ENCODE results near the gene CDH9. TPM values are rescaled to one million over a fixed set of nuclear protein-coding genes. Genes with fewer than 3 reads are reported as not detected.

The CDH9 gene
- total and polyA plus RNA-seq, 2 of the 13 experiments (the other 11 are each of a cell fraction or from before 2014, with no cell fraction given): 0.03 to 0.24 TPM

DNA sequence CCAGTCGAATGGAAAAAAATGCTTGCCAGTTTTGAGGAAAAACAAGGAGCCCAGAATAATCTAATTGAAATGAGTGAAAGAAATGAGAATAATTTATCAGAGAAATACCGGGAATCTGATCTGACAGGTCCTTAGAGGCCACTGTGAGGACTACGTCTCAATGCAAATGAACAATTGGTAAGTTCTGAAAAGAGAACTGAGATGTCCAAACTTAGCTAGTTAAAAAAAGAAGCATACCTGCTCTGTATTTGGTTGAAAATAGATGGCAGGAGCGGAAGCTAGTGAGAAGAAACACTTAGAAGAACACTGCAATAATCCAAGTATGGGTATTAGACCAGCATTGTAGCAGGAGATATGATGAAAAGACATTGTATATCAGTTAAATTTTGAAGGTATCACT, 161.2 kb downstream of the CDH9 start (continued):
- TF ChIP-seq ZNF558 (CRISPR knock-in tag; IDR thresholded peaks at IDR 0.05; ENCODE audit: borderline replicate concordance): no peak
- TF ChIP-seq YY1 (IDR thresholded peaks at IDR 0.05; ENCODE audit: insufficient read depth, insufficient replicate concordance, low read depth, low read length): no peak
- no peak for TF ChIP-seq NR3C1 (CRISPR knock-in tag; IDR thresholded peaks at IDR 0.05)
- TF ChIP-seq, protein P1, sequence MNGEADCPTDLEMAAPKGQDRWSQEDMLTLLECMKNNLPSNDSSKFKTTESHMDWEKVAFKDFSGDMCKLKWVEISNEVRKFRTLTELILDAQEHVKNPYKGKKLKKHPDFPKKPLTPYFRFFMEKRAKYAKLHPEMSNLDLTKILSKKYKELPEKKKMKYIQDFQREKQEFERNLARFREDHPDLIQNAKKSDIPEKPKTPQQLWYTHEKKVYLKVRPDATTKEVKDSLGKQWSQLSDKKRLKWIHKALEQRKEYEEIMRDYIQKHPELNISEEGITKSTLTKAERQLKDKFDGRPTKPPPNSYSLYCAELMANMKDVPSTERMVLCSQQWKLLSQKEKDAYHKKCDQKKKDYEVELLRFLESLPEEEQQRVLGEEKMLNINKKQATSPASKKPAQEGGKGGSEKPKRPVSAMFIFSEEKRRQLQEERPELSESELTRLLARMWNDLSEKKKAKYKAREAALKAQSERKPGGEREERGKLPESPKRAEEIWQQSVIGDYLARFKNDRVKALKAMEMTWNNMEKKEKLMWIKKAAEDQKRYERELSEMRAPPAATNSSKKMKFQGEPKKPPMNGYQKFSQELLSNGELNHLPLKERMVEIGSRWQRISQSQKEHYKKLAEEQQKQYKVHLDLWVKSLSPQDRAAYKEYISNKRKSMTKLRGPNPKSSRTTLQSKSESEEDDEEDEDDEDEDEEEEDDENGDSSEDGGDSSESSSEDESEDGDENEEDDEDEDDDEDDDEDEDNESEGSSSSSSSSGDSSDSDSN (CRISPR knock-in tag; IDR thresholded peaks at IDR 0.05): no peak
- no peak for TF ChIP-seq HMG20A (CRISPR knock-in tag; IDR thresholded peaks at IDR 0.05; ENCODE audit: borderline replicate concordance)
- TF ChIP-seq ZNF614 (CRISPR knock-in tag; IDR thresholded peaks at IDR 0.05; ENCODE audit: borderline replicate concordance): no peak

DNA sequence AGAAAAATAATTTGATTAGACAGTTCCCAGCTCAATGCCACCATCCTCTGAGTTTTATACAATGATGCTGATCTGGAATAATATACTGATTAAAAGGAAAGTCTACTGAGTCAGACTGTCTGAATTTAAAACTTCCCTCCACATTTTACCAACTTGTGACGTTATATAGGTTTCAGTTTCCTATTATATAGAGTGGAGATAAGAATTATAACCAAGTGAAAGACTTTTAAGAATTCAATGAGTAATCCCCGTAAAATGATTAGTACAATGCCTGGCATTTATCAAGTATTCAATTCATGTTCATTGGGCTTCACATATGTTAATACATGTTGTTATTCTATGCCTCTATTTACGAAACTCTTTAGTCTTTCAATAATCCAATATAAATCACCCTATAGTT, 166.0 kb downstream of the CDH9 start:
- WGBS (ENCODE audit: low lambda C conversion rate): under 1% methylated on average over 3 of the region's 3 CpGs
- ATAC-seq: no peak
- CTCF ChIA-PET (ENCODE audit: low intra/inter-chr PET ratio, low total read pairs): no interaction called here
- TF ChIP-seq RBM39 (IDR thresholded peaks at IDR 0.05; ENCODE audit: low read depth, low read length, poor library complexity, severe bottlenecking) (no peak), KDM5A (IDR thresholded peaks at IDR 0.05; ENCODE audit: borderline replicate concordance, low read length) (no peak), RCOR2 (CRISPR knock-in tag; IDR thresholded peaks at IDR 0.05) (no peak), NFATC3 (CRISPR knock-in tag; IDR thresholded peaks at IDR 0.05) (no peak), ARNTL (CRISPR knock-in tag; IDR thresholded peaks at IDR 0.05) (no peak), ZNF224 (CRISPR knock-in tag; IDR thresholded peaks at IDR 0.05) (no peak), ZNF768 (CRISPR knock-in tag; IDR thresholded peaks at IDR 0.05) (no peak)
- TF ChIP-seq, protein P2, sequence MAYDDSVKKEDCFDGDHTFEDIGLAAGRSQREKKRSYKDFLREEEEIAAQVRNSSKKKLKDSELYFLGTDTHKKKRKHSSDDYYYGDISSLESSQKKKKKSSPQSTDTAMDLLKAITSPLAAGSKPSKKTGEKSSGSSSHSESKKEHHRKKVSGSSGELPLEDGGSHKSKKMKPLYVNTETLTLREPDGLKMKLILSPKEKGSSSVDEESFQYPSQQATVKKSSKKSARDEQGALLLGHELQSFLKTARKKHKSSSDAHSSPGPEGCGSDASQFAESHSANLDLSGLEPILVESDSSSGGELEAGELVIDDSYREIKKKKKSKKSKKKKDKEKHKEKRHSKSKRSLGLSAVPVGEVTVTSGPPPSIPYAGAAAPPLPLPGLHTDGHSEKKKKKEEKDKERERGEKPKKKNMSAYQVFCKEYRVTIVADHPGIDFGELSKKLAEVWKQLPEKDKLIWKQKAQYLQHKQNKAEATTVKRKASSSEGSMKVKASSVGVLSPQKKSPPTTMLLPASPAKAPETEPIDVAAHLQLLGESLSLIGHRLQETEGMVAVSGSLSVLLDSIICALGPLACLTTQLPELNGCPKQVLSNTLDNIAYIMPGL (CRISPR knock-in tag; IDR thresholded peaks at IDR 0.05; ENCODE audit: borderline replicate concordance in 1 of 2, low read depth in 1 of 2): no peak
- TF ChIP-seq, protein P3, sequence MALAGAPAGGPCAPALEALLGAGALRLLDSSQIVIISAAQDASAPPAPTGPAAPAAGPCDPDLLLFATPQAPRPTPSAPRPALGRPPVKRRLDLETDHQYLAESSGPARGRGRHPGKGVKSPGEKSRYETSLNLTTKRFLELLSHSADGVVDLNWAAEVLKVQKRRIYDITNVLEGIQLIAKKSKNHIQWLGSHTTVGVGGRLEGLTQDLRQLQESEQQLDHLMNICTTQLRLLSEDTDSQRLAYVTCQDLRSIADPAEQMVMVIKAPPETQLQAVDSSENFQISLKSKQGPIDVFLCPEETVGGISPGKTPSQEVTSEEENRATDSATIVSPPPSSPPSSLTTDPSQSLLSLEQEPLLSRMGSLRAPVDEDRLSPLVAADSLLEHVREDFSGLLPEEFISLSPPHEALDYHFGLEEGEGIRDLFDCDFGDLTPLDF (CRISPR knock-in tag; IDR thresholded peaks at IDR 0.05): no peak
- TF ChIP-seq, protein P4, sequence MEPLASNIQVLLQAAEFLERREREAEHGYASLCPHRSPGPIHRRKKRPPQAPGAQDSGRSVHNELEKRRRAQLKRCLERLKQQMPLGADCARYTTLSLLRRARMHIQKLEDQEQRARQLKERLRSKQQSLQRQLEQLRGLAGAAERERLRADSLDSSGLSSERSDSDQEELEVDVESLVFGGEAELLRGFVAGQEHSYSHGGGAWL (CRISPR knock-in tag; IDR thresholded peaks at IDR 0.05): no peak

More for the DNA sequence above, 166.0 kb downstream of the CDH9 start:
- intact Hi-C loops (cut with micrococcal nuclease; ENCODE audit: unreplicated experiment) (no loop called here), in situ Hi-C loops (cut with HindIII; ENCODE audit: extremely low pct_ligation_motif_present, low pct_unique_long_range_greater_than_20kb) (no loop called here)
- H3K27ac ChIP-seq (ENCODE audit: extremely low read length, insufficient read depth, low read length): no peak overlapping the region
- H3K9me3 ChIP-seq (ENCODE audit: low read length): no peaks in the 10 kb centered on the region
- no peak for FAIRE-seq
- no peak overlapping the region for H3K4me3 ChIP-seq (replicated peaks in 1 of 3; ENCODE audit: insufficient read depth in 1 of 3, low read depth in 2 of 3, low read length in 3 of 3)
- no peak for DNase-seq (ENCODE audit: low spot score)
- H3K27me3 ChIP-seq (ENCODE audit: control insufficient read depth in 1 of 2, insufficient read depth in 2 of 2, low read length in 2 of 2): no peaks in the 10 kb centered on the region
- no peak overlapping the region for H3K4me2 ChIP-seq (ENCODE audit: low read depth, low read length)
- POLR2A ChIA-PET: no interaction called here
- no peaks in the 10 kb centered on the region for H3K36me3 ChIP-seq (replicated peaks in 1 of 2; ENCODE audit: control insufficient read depth in 1 of 2, insufficient read depth in 2 of 2, low read length in 2 of 2)
- H3K9ac ChIP-seq (ENCODE audit: insufficient read depth, low read depth, low read length): no peak overlapping the region
- H3K4me1 ChIP-seq (ENCODE audit: insufficient read depth, low read length): no peaks in the 10 kb centered on the region
- H3K79me2 ChIP-seq (ENCODE audit: insufficient read depth, low read length): no peaks in the 10 kb centered on the region
- H4K20me1 ChIP-seq (ENCODE audit: insufficient read depth, low read length): no peaks in the 10 kb centered on the region
- no TSS peak for BruUV-seq (replicated peaks)
- no peak overlapping the region for H2AFZ ChIP-seq (ENCODE audit: low read length)

Data from HepG2 (cell line).